GM12892 (cell line): ENCODE measurements around the gene REXO4.

Experiments
- POLR2A ChIP-seq: IDR thresholded peaks from 2 replicates; pipeline ENCODE4 v1.6.1; 2011; ENCODE audit warnings: low read depth, low read length, control low read depth
- POLR2AphosphoS5 ChIP-seq: IDR thresholded peaks from 2 replicates; pipeline ENCODE4 v1.6.1; 2011; ENCODE audit warnings: low read depth, low read length, control low read depth
- TAF1 ChIP-seq: IDR thresholded peaks from 2 replicates; pipeline ENCODE4 v1.6.1; 2011; ENCODE audit warnings: low read depth, mild to moderate bottlenecking, control low read depth, low read length, borderline replicate concordance

GRCh38 chr9:133457233-133457632 lies 39.4 kb upstream of the REXO4 start:
- no peak for TF ChIP-seq POLR2A
- no peak for TF ChIP-seq POLR2AphosphoS5
- no peak for TF ChIP-seq TAF1
